Activated naive CD4-positive, alpha-beta T cell treated with anti-CD3 and anti-CD28 coated beads, Interleukin-2, amount 50 U/mL, for 72 hours (primary cell): ENCODE measurements around the gene STRADB. TPM values are rescaled to one million over a fixed set of nuclear protein-coding genes. Genes with fewer than 3 reads are reported as not detected.

Experiments used
- ATAC-seq, 2 donors: fragments of 150-1000 bp; cut with Tn5 transposase; 2 replicates each; pipeline ENCODE4 v1.10.0; 2021; ENCODE audit warnings: mild to moderate bottlenecking in 2 of 2, moderate library complexity in 2 of 2
- DNase-seq, 2 donors: peaks; one replicate each; pipeline ENCODE4 v3.0.0; 2021 to 2022; ENCODE audit warnings: low spot score in 2 of 2
- H3K27ac Mint-ChIP-seq, 2 donors: one replicate each; pipeline ENCODE4 v1.8.0; 2022; ENCODE audit warnings: mild to moderate bottlenecking in 2 of 2, mixed read lengths in 2 of 2
- H3K36me3 Mint-ChIP-seq, 2 donors: one replicate each; pipeline ENCODE4 v1.8.0; 2022; ENCODE audit warnings: mixed read lengths in 2 of 2
- H3K9me3 Mint-ChIP-seq, 2 donors: one replicate each; pipeline ENCODE4 v1.8.0; 2022; ENCODE audit warnings: mixed read lengths in 2 of 2
- total RNA-seq, 2 donors: library from RNA; stranded (reverse); gene quantifications; one replicate each; pipeline ENCODE4 v1.2.3, GENCODE V29; 2022

STRADB gene
- total RNA-seq, 2 donors from 2014 or later, result 12.6 to 21.2 TPM

DNA sequence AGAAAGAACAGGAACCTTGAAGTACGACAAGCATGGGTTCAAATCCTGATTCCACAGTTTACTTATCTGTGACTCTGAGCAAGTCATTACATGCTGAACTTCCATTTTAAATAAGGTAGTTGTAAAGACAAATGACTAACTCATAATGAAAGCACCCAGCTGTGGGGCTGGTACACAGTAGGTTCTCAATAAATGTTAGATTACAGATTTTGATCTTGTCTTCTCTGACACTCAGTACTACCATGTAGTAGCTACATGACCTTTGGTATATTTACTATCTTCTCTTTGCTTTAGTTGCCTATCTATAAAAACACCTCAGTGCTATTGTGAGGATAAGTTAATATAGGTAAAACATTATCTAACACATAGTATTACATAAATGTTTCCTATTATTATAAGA, 3.5 kb upstream of the STRADB start:
- no peaks in the 10 kb centered on the region for H3K9me3 Mint-ChIP-seq
- ATAC-seq (peak; percentile 6 to 8), DNase-seq (no peak)
- peaks cover 11 to 18% of the 10 kb centered on the region in 2 donors for H3K36me3 Mint-ChIP-seq
- peak overlapping the region; percentile 82 to 93 for H3K27ac Mint-ChIP-seq

DNA sequence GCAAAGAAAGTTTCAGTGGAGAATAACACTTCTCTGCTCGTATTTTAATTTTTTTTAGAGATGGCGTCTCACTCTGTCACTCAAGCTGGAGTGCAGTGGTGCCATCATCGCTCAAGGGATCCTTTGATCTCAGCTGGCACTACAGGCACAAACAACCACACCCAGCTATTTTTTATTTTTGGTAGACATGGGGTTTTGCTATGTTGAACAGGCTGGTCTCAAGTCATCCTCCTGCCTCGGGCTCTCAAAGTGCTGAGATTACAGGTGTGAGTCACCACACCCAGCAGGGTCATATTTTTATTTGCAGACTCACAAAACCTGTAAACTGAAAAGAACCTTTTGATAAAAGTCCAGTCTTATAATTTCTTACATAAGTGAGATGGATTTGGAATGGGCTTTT, 2.8 kb upstream of the STRADB start:
- H3K27ac Mint-ChIP-seq, result peak overlapping the region; percentile 34 to 82
- no peak for DNase-seq

GRCh38 chr2:201450954-201451291, 617 bp upstream of the STRADB start:
- DNase-seq (no peak), ATAC-seq (peak; percentile 23 to 36)
- H3K36me3 Mint-ChIP-seq, result peaks cover 11 to 18% of the 10 kb centered on the region in 2 donors
- H3K27ac Mint-ChIP-seq, result peak overlapping the region; percentile 91 to 96
- H3K9me3 Mint-ChIP-seq, result no peaks in the 10 kb centered on the region

More for the DNA sequence above, 2.8 kb upstream of the STRADB start:
- no peak for ATAC-seq
- Mint-ChIP-seq H3K36me3 (peaks cover 11 to 18% of the 10 kb centered on the region in 2 donors), H3K9me3 (no peaks in the 10 kb centered on the region)

- Mint-ChIP-seq H3K27ac (peak overlapping the region; percentile 50 to 85), H3K36me3 (peaks cover 11 to 18% of the 10 kb centered on the region in 2 donors), H3K9me3 (no peaks in the 10 kb centered on the region)
- DNase-seq (no peak), ATAC-seq (peak in 1 of 2 donors; percentile 19)
Observed at GRCh38 chr2:201452058-201452921, 750 bp downstream of the STRADB start.

- H3K9me3 Mint-ChIP-seq, result no peaks in the 10 kb centered on the region
- H3K36me3 Mint-ChIP-seq, result peaks cover 11 to 13% of the 10 kb centered on the region in 2 donors
- peak overlapping the region in 1 of 2 donors; percentile 85 for H3K27ac Mint-ChIP-seq
- no peak for ATAC-seq
- DNase-seq, result no peak
Observed at GRCh38 chr2:201452922-201453643, 1.5 kb downstream of the STRADB start.

- Mint-ChIP-seq H3K36me3 (peaks cover 18 to 30% of the 10 kb centered on the region in 2 donors), H3K9me3 (no peaks in the 10 kb centered on the region), H3K27ac (no peak overlapping the region)
- DNase-seq, result no peak
- no peak for ATAC-seq
Observed at GRCh38 chr2:201458381-201458780, 6.8 kb downstream of the STRADB start.

DNA sequence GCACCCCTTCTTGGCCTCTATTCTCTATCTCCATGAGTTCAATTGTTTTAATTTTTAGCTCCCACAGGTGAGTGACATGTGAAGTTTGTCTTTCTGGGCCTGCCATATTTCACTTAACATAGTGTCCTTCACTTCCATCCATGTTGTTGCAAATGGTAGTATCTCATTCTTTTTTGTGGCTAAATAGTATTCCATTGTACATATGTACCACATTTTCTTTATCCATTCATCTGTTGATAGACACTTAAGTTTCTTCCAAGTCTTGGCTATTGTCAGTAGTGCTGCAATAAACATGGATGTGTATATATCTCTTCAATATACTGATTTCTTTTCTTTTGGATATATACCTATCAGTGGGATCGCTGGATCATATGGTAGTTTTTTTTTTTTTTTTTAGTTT, 9.0 kb downstream of the STRADB start:
- Mint-ChIP-seq H3K27ac (no peak overlapping the region), H3K36me3 (peaks cover 27 to 33% of the 10 kb centered on the region in 2 donors), H3K9me3 (no peaks in the 10 kb centered on the region)
- ATAC-seq (no peak), DNase-seq (no peak)

DNA sequence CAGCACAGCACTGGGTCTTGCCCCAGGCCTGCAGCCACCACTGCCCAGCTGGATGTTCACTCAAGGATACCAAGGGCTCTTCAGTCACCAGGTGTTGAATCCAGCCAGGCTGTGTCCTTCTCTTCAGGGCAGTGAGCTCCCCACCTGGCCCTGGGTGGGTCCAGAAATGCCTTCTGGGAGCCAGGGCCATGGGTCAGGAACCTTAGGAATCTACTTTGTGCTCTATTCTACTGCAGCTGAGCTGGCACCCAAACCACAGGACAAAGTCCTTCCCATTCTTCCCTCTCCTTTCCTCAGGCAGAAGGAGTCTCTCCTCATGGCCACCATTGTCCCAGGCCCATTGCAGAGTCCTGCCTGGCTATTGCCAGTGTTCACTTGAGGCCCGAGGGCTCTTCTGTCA, 13.0 kb downstream of the STRADB start:
- no peak for DNase-seq
- H3K36me3 Mint-ChIP-seq, result peaks cover 28 to 33% of the 10 kb centered on the region in 2 donors
- H3K9me3 Mint-ChIP-seq, result no peaks in the 10 kb centered on the region
- peak overlapping the region in 1 of 2 donors; percentile 63 for H3K27ac Mint-ChIP-seq
- no peak for ATAC-seq

GRCh38 chr2:201465524-201465971, 14.0 kb downstream of the STRADB start:
- Mint-ChIP-seq H3K9me3 (no peaks in the 10 kb centered on the region), H3K27ac (no peak overlapping the region), H3K36me3 (peaks cover 20 to 32% of the 10 kb centered on the region in 2 donors)
- ATAC-seq (no peak), DNase-seq (no peak)

- no peak for DNase-seq
- Mint-ChIP-seq H3K27ac (no peak overlapping the region), H3K36me3 (peaks cover 22 to 30% of the 10 kb centered on the region in 2 donors), H3K9me3 (no peaks in the 10 kb centered on the region)
- ATAC-seq, result no peak
Observed at GRCh38 chr2:201466050-201466675, 14.6 kb downstream of the STRADB start.

DNA sequence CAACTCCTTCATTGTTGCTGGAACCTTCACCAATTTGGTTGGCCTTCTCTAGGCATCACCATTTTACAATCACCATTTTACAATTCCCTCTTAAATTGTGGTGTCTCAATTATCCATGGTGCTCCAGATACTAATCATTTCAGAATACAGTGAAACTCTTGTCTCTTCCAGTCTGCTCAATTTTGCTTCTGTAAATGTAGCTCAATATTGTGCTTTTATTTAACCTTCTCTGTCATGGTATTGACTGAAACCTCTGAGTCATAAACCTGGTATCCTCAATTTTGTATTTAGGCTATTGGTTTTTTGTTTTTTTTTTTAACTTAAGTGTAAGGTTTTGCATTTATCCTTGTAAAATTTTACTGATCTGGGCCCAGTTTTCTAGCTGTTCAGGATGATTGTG, 16.1 kb downstream of the STRADB start:
- ATAC-seq, result no peak
- peaks cover 10 to 21% of the 10 kb centered on the region in 2 donors for H3K36me3 Mint-ChIP-seq
- no peak for DNase-seq
- H3K27ac Mint-ChIP-seq, result no peak overlapping the region
- no peaks in the 10 kb centered on the region for H3K9me3 Mint-ChIP-seq

GRCh38 chr2:201470821-201471731, 19.5 kb downstream of the STRADB start:
- H3K9me3 Mint-ChIP-seq, result no peaks in the 10 kb centered on the region
- H3K36me3 Mint-ChIP-seq, result peaks cover 5 to 11% of the 10 kb centered on the region in 2 donors
- ATAC-seq (peak in 1 of 2 donors; percentile 32), DNase-seq (no peak)
- H3K27ac Mint-ChIP-seq, result peak overlapping the region in 1 of 2 donors; percentile 20

GRCh38 chr2:201471732-201472393, 20.3 kb downstream of the STRADB start:
- ATAC-seq (no peak), DNase-seq (no peak)
- peaks cover 5 to 11% of the 10 kb centered on the region in 2 donors for H3K36me3 Mint-ChIP-seq
- H3K27ac Mint-ChIP-seq, result peak overlapping the region in 1 of 2 donors; percentile 20
- no peaks in the 10 kb centered on the region for H3K9me3 Mint-ChIP-seq

DNA sequence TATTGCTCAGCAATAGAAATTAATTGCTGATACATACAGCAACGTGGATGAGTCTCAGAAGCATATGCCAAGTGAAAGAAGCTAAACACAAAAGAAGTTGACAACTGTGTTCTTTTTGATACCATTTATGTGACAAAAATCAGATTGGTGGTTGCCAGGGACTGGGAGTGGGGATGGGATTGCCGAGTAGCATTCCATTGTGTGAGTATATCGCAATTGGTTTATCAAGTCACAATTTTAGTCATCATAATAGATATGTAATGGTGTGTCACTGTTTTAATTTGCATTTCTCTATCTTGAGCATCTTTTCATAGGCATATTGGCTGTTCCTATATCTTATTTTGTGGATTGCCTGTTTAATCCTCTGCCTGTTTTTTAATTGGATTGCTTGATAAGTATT, 20.9 kb downstream of the STRADB start:
- no peak overlapping the region for H3K27ac Mint-ChIP-seq
- no peak for DNase-seq

GRCh38 chr2:201482543-201482942, 31.0 kb downstream of the STRADB start:
- no peak for DNase-seq
- no peaks in the 10 kb centered on the region for H3K9me3 Mint-ChIP-seq
- no peak overlapping the region for H3K27ac Mint-ChIP-seq
- no peak for ATAC-seq
- peaks cover 0 to 4% of the 10 kb centered on the region in 2 donors for H3K36me3 Mint-ChIP-seq

More for the DNA sequence above, 20.9 kb downstream of the STRADB start:
- H3K9me3 Mint-ChIP-seq, result no peaks in the 10 kb centered on the region
- no peak for ATAC-seq
- peaks cover 5 to 11% of the 10 kb centered on the region in 2 donors for H3K36me3 Mint-ChIP-seq
